ENCODE results near the gene CAMTA1. TPM values are rescaled to one million over a fixed set of nuclear protein-coding genes. Genes with fewer than 3 reads are reported as not detected.

CAMTA1 gene
- total RNA-seq, 1 experiment from 2014 or later: 69.5 TPM

DNA sequence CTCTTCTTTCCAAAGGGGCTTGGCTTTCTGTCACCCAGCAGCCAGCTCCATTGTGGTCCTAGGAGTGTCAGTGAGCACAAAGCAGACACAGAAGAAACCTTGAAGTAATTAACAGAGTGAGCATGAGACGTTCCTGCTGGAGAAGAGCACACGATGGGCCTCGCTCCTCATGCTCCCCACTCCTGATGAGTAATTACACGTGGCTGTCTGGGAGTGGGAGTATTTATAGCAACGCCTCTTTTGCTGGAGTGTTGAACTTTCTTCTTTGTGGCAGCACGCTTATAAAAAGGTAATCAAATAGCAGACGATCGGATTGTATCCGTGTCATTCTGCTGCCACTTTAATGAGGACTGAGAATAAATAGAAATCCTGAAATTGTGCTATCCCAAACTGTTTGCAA, 185.8 kb downstream of the CAMTA1 start:
- ChIA-PET POLR2A (no interaction called here), RAD21 (ENCODE audit: low non-redundant PET in 1 of 2, low total read pairs in 2 of 2, uncharacterized antibody in 2 of 2, unreplicated experiment in 2 of 2) (no interaction called here), CTCF (no interaction called here)
- no peaks in the 10 kb centered on the region for H3K27me3 ChIP-seq (ENCODE audit: insufficient read depth, low read length)
- TF ChIP-seq EZH2phosphoT487 (IDR thresholded peaks at IDR 0.05; ENCODE audit: borderline replicate concordance): no peak
- TF ChIP-seq JUND (IDR thresholded peaks at IDR 0.05): no peak
- no peak for TF ChIP-seq TCF7L2 (IDR thresholded peaks at IDR 0.05; ENCODE audit: borderline replicate concordance, extremely low read depth, insufficient read depth, insufficient read length)
- no peak for TF ChIP-seq FOSL1 (IDR thresholded peaks at IDR 0.05; ENCODE audit: low read depth)
- no peak for TF ChIP-seq POLR2A (IDR thresholded peaks at IDR 0.05; ENCODE audit: borderline replicate concordance, extremely low read depth, insufficient read depth, insufficient read length)
- TF ChIP-seq YY1 (IDR thresholded peaks at IDR 0.05; ENCODE audit: extremely low read depth, insufficient replicate concordance, low read depth, low read length): no peak
- TF ChIP-seq SP1 (IDR thresholded peaks at IDR 0.05; ENCODE audit: low read depth): no peak
- no peak for TF ChIP-seq CTCF (IDR thresholded peaks at IDR 0.05 in 2 of 3, conservative IDR thresholded peaks at IDR 0.05 in 1 of 3; ENCODE audit: borderline replicate concordance in 1 of 3, insufficient read depth in 1 of 3, low read depth in 2 of 3, low read length in 2 of 3)
- TF ChIP-seq SIN3A (IDR thresholded peaks at IDR 0.05; ENCODE audit: low read depth): no peak
- TF ChIP-seq REST (IDR thresholded peaks at IDR 0.05; ENCODE audit: low read depth): no peak
- no peak for TF ChIP-seq ZFX (IDR thresholded peaks at IDR 0.05)
- no peak for TF ChIP-seq SRF (IDR thresholded peaks at IDR 0.05; ENCODE audit: low read depth)
- no peak for TF ChIP-seq POLR2AphosphoS5 (IDR thresholded peaks at IDR 0.05; ENCODE audit: low read depth, low read length)
- no peak for TF ChIP-seq EGR1 (IDR thresholded peaks at IDR 0.05; ENCODE audit: low read depth)
- TF ChIP-seq RAD21 (IDR thresholded peaks at IDR 0.05; ENCODE audit: low read depth): no peak
- no peak for TF ChIP-seq ZNF274 (IDR thresholded peaks at IDR 0.05; ENCODE audit: low read depth, low read length)
- no peak for TF ChIP-seq CEBPB (IDR thresholded peaks at IDR 0.05; ENCODE audit: low read depth)
- no peaks in the 10 kb centered on the region for H3K9me2 ChIP-seq (ENCODE audit: insufficient read depth)
- no peaks in the 10 kb centered on the region for H4K20me1 ChIP-seq (ENCODE audit: insufficient read depth)
- H3K9ac ChIP-seq (ENCODE audit: low read length): no peak overlapping the region
- intact Hi-C loops (cut with micrococcal nuclease): no loop called here
- DNase-seq (ENCODE audit: low read depth, low spot score) (no peak), ATAC-seq (no peak)
- no peaks in the 10 kb centered on the region for H3K79me2 ChIP-seq (ENCODE audit: insufficient read depth, low read length)
- no peak overlapping the region for H2AFZ ChIP-seq (ENCODE audit: low read depth, low read length, poor library complexity, severe bottlenecking)
- H3K27ac ChIP-seq (ENCODE audit: low read depth, low read length): no peak overlapping the region
- no peaks in the 10 kb centered on the region for H3K36me3 ChIP-seq (ENCODE audit: control insufficient read depth in 1 of 2, insufficient read depth in 2 of 2, low read length in 2 of 2)
- H3K4me3 ChIP-seq (replicated peaks in 1 of 2; ENCODE audit: low read depth in 1 of 2, low read length in 2 of 2): no peak overlapping the region
- H3K4me1 ChIP-seq (ENCODE audit: control insufficient read depth in 1 of 2, insufficient read depth in 2 of 2, low read length in 2 of 2): peaks cover 10 to 12% of the 10 kb centered on the region in 2 experiments; a peak in 3 of 4 replicates
- no peaks in the 10 kb centered on the region for H3K9me3 ChIP-seq (ENCODE audit: control insufficient read depth in 1 of 2, insufficient read depth in 1 of 2, low read depth in 1 of 2, low read length in 2 of 2)
- H3K4me2 ChIP-seq (ENCODE audit: low read length): no peak overlapping the region
- no TSS peak for BruUV-seq (replicated peaks)

Measured in HCT116 (cell line).